Sigmoid colon (tissue), 4 donors: ENCODE measurements around the gene EBF4.

Experiments used
- CTCF ChIP-seq, 4 experiments: fragments of 450-650 bp in 3 of 4; fragments of 200-600 bp in 1 of 4; IDR thresholded peaks; one replicate each; pipeline ENCODE4 v1.5.1; 2016 to 2019; ENCODE audit warnings: antibody characterized with exemption in 4 of 4, mild to moderate bottlenecking in 3 of 4, moderate library complexity in 2 of 4
- EP300 ChIP-seq, 4 donors: sonication (generic); formaldehyde crosslinking; IDR thresholded peaks; one replicate each; pipeline ENCODE4 v1.6.1; 2017; ENCODE audit warnings: antibody characterized with exemption in 4 of 4

GRCh38 chr20:2747676-2748235 is 55.2 kb downstream of the EBF4 start:
- TF ChIP-seq EP300 (IDR thresholded peaks at IDR 0.05) = no peak
- TF ChIP-seq CTCF (IDR thresholded peaks at IDR 0.05) = no peak
